Neuron (in vitro differentiated cells): Measurements from ENCODE around the gene FCHSD1.

Experiments
- H2AFZ ChIP-seq: one replicate; pipeline ENCODE4 v1.6.1; 2013; ENCODE audit warnings: low read depth, mild to moderate bottlenecking, inconsistent platforms, low read length, moderate library complexity
- H3K27me3 ChIP-seq: one replicate; pipeline ENCODE4 v1.6.1; 2013; ENCODE audit warnings: low read length; ENCODE audit not compliant: insufficient read depth
- H3K36me3 ChIP-seq: one replicate; pipeline ENCODE4 v1.6.1; 2013; ENCODE audit warnings: low read length; ENCODE audit not compliant: insufficient read depth
- H3K4me1 ChIP-seq: one replicate; pipeline ENCODE4 v1.6.1; 2013; ENCODE audit warnings: low read length; ENCODE audit not compliant: insufficient read depth
- H3K4me3 ChIP-seq: 2 replicates; pipeline ENCODE4 v1.5.1; 2013; ENCODE audit warnings: mild to moderate bottlenecking, low read length, moderate library complexity
- H3K9me3 ChIP-seq: one replicate; pipeline ENCODE4 v1.6.1; 2013; ENCODE audit warnings: low read length

The FCHSD1 gene

DNA sequence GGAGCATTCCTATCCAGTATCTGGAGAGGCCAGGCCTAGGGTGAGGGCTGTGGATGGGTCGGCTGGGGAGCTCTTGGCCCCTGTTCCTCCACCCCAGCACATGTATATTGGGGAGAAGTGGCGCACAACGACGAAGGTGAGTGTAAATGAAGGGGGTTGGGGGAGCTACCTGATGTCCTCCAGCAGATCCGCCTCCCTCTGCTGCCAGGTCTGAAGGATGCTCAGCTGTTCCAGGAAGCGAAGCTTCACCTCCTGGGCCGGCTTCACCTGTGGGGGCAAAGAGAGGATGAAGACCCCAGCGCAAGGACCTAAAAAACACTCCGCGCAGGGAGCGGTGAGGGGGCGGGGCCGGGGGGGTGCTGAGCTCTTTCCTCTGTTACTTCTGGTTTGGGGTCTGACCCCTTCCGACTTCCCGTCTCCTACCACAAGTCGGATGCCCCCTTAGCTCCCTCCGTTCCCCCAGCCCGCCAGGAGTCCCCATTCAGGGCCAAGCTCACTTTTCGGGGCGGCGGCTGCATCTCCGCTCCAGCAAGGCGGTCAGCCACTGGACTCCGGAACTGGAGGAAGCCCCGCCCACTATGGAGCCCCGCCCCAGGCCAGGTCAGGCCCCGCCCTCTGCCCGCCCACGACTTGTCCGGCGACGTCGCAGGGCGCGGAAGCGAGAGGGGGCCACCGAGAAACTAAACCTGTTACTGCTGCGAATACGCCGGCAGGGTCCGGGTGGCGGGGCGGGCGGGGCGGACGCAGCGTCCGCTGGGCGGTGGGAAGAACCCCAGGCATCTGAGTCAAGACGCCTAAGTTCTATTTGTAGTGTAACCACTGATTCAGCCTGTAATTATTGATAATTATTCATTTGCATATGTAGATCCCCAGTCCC lies at the start of gene FCHSD1:
TSS of gene FCHSD1 (minus strand) at position 568 of the 877 bp plus-strand sequence. CDS start at position 518, 50 bp downstream.
- H3K27me3 ChIP-seq: no peaks in the 10 kb centered on the region
- H2AFZ ChIP-seq: peak within 1 kb of the TSS; percentile 65
- H3K4me1 ChIP-seq: no peaks in the 10 kb centered on the region
- no peaks in the 10 kb centered on the region for H3K9me3 ChIP-seq
- peak within 1 kb of the TSS; percentile 61 for H3K4me3 ChIP-seq
- H3K36me3 ChIP-seq: peaks cover 2% of the 10 kb centered on the region

DNA sequence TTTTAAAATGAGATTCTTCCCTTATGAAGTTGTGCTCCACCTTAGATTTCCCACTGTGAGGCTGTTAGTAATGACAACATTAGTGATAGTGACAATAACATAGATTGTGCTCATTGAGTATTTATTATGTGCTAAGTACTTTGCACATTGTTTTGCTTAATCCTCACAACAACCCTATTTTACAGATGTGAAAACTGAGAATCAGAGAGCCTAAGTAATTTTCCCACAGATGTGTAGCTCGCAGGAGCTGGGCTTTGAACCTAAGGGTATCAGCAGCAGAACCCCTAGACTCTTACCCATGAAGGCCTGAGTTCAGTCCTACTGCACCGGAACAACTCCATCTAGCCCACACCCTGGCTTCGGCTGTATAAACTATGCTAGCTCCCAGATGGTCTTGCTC lies 46.4 kb upstream of the FCHSD1 start:
- H3K4me3 ChIP-seq: no peak overlapping the region
- H3K36me3 ChIP-seq: no peaks in the 10 kb centered on the region
- no peak overlapping the region for H2AFZ ChIP-seq
- peaks cover 44% of the 10 kb centered on the region for H3K27me3 ChIP-seq
- peaks cover 9% of the 10 kb centered on the region for H3K4me1 ChIP-seq
- no peaks in the 10 kb centered on the region for H3K9me3 ChIP-seq

DNA sequence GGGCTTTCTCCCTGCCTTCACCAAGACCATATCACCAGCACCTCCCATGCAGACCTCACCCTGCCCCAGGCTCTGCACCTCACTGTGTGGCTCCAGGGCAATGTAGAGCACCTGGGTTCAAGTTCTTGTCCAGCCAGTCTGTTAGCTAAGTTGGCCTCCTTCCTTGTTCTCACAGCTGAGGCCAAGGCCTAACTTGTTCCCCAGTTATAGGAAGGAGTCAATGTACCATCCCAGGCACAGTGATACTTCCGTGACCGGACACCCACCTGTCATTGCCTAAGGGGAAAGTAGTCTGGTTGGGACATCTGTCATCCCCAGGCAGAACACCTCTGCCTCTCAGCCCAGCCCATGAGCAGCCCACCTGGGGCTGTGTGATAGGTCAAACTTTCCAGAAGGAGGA lies 45.2 kb upstream of the FCHSD1 start:
- H3K27me3 ChIP-seq: peaks cover 44% of the 10 kb centered on the region
- H3K9me3 ChIP-seq: no peaks in the 10 kb centered on the region
- no peak overlapping the region for H3K4me3 ChIP-seq
- no peaks in the 10 kb centered on the region for H3K36me3 ChIP-seq
- H3K4me1 ChIP-seq: peaks cover 9% of the 10 kb centered on the region
- no peak overlapping the region for H2AFZ ChIP-seq

DNA sequence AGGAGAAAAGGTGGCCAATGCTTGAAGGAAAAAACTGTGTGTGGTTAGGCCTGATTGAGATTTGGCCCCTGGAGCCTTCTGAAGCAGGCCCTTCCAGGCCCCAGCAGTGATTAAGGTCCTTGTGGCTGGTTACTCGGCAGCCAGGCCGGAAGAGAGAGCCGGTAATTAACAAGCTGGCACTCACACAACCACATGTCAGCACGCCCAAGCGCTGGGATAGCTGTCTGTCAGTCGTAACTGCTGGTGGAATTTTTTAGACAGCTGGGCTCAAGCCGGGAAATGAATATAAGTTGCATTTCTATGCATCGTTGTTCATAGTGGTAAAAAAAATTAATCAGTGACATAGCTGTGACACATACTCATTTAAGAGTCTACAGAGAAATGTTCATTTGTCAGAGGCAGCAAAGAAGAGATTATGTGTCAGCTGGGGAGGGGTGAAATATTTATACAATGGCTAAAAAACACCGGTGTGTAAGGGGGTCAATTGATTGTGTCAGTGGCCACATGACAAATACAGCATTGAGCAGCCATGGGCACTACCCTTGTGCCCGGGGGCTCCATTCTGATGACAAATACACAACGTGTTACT lies 44.5 kb upstream of the FCHSD1 start:
- peaks cover 9% of the 10 kb centered on the region for H3K4me1 ChIP-seq
- H3K36me3 ChIP-seq: no peaks in the 10 kb centered on the region
- no peaks in the 10 kb centered on the region for H3K9me3 ChIP-seq
- H3K27me3 ChIP-seq: peaks cover 39% of the 10 kb centered on the region
- H2AFZ ChIP-seq: no peak overlapping the region
- H3K4me3 ChIP-seq: no peak overlapping the region

DNA sequence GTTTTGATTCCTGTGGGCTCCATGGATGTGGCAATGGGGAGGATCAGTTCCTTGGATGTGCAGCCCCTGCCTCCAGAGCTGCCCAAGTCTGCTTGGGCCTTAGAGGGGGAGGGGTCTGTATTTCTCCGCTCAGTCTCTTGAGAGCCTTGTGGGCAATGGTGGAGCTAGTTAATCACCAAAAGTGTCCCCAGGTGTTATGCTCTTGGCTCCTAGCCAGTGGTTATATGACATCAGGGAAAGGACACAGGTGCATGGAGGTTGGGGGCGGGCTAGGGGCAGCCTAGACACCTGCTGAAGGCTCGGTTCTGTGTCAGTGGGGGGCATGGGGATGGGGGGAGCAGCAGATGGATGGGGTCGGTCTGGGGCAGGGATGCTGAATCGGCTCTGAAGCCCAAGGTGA lies 43.3 kb upstream of the FCHSD1 start:
- Histone ChIP-seq H3K36me3 (no peaks in the 10 kb centered on the region), H3K4me3 (no peak overlapping the region), H3K9me3 (no peaks in the 10 kb centered on the region), H3K27me3 (peaks cover 34% of the 10 kb centered on the region), H3K4me1 (peaks cover 9% of the 10 kb centered on the region), H2AFZ (no peak overlapping the region)

DNA sequence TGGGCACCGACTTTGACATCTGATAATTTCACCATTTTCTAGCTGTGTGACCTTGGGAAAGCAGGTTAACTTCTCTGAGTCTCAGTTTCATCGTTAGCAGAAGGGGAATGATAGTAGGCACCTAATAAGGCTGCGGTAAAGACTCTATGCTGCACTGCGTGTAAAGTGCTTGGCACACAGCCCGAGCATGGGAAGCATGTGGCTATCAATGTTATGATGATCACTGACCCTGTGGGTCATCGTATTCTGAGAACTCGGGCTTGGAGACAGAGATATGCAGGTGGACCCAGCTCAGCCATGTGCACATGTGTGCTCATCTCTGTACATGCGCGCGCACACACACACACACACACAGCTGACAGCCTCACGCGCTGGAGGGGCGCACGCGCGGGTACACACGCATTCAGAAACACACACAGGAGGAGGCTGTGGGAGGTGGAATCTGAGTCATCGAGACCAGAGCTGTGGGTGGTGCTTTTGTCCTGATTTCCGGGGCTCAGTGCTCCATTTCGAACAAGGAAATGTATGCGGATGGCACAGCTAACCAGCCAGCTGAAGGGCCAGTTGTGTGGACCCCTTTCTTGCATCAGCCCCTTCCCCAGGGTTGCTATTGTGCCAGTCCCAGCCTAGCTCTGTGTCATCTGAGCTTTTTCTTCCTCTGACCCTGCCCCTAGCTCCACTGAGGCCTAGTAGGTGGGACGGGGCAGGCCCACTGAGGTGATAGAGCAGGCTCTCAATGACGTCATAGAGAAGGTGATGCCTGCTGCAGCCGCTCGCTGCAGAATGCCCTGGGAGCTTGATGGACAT lies 41.9 kb upstream of the FCHSD1 start:
- Histone ChIP-seq H3K9me3 (no peaks in the 10 kb centered on the region), H3K4me1 (peaks cover 9% of the 10 kb centered on the region), H3K4me3 (no peak overlapping the region), H3K36me3 (no peaks in the 10 kb centered on the region), H2AFZ (no peak overlapping the region), H3K27me3 (peaks cover 29% of the 10 kb centered on the region)

DNA sequence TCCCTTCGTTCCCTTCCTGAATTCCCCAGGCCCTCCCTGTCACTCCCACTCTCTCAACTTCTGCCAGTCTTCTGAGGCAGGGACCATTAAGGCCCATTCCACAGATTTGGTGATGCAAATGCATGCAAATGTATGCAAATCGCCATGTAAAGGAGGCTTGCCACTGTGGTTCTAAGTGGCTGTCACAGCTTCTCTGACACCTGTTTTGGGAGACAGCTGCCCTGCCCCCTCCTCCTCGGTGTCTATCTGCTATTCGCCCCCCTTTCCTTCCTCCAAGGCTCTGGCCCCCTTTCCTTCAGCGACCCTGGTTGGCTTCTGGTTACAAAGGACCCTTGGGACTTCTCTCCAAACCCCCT lies 41.3 kb upstream of the FCHSD1 start:
- peak overlapping the region; percentile 36 for H3K4me3 ChIP-seq
- H3K36me3 ChIP-seq: no peaks in the 10 kb centered on the region
- H3K9me3 ChIP-seq: no peaks in the 10 kb centered on the region
- H3K27me3 ChIP-seq: peaks cover 25% of the 10 kb centered on the region
- H3K4me1 ChIP-seq: peaks cover 9% of the 10 kb centered on the region
- no peak overlapping the region for H2AFZ ChIP-seq

DNA sequence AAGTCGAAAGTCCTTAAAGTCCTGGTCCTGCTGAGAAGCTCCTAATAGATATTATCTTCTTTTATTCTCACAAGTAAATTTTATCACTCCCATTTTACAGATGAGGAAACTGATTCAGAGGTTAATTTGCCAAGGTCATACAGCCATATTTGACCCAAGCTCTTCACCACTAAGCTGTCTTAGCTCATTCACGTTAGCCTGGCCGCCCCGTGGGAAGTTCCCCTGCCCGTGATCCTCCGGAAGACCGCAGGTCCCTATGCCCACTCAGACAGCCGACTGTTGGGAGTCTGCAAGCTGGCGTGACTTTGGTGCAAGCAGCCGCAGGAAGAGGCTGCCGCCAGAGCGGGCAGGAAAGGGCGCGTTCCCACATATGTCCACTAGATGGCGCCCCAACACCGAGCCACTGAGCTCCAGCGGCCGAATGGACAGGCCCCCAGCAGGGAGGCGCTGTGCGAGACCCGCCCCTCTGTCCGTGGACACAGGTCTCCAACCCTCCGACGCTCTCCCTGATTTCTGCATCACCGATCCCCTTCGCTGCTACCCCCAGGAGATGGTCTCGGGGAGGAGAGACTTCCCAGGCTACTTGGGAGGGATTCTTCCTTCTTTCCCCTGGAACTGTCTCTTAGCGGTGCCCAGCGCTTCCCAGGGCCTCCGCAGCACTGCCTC lies 40.8 kb upstream of the FCHSD1 start:
- Histone ChIP-seq H3K9me3 (no peaks in the 10 kb centered on the region), H3K4me1 (peaks cover 14% of the 10 kb centered on the region), H3K27me3 (peaks cover 20% of the 10 kb centered on the region), H2AFZ (no peak overlapping the region), H3K36me3 (no peaks in the 10 kb centered on the region), H3K4me3 (peak overlapping the region; percentile 36)

DNA sequence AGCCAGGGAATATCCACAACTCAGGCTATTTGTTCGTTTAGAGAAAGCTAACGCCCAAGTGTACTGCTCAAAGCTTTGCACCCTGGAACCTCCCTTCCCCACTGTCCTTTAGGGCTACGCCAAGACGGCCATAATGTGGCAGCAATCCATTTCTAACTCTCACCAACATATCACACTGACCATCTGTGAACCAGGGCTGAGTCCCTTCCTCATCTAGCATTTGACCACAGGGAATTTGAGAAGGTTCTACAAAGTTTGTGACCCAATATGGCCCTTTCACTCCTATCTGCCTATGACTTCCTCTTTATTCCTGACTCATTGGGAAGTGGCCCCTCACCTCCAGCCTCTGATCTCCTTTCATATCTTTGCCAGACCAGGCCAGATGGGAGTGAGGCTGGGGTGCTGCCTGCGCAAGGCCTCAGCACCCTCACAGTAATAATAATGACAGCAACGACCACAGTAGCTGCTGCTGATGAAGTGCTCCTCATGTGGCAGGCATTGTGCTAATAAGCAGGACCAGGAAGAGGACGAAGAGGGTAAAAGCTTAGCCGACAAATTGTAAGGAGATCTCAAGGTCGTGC lies 40.2 kb upstream of the FCHSD1 start:
- Histone ChIP-seq H3K4me3 (no peak overlapping the region), H3K36me3 (no peaks in the 10 kb centered on the region), H2AFZ (no peak overlapping the region), H3K4me1 (peaks cover 17% of the 10 kb centered on the region), H3K27me3 (peaks cover 14% of the 10 kb centered on the region), H3K9me3 (no peaks in the 10 kb centered on the region)

DNA sequence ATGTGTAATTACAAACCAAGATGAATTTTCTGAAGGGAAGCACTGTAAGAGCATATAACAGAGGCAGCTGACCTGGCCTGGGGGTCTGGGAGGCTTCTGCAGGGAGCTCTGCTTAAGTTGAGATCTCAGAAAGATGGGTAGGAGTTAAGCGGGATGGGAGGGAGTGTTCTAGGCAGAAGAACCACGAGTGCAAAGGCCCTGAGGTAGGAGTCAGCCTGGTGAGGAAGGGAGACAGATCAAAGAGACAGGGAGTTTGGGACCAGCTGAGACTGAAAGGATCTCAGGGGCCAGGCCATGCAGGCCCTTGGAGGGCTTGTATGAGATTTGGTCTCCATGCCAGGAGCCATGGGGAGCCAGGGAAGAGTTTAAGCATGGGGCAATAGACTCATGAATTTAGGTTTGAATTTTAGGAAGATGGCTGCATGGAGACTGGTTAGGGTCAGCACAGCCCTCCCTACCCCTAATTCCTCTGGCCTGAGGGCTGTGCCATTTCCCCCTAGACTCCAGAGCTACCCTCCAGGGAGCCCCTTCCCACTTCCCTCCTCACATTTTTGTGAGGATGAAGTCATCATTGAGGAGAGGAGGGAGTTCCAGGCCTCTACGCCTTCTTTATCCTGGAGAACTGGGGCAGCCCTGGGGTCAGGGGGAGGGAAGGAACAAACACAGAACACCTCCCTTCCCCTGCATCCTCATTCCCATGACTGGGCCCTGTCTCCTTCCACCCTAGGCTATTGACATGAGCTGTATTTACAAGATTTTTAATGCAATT lies 35.6 kb upstream of the FCHSD1 start:
- Histone ChIP-seq H3K4me3 (no peak overlapping the region), H3K36me3 (no peaks in the 10 kb centered on the region), H2AFZ (no peak overlapping the region), H3K27me3 (peaks cover 7% of the 10 kb centered on the region), H3K9me3 (no peaks in the 10 kb centered on the region), H3K4me1 (peaks cover 8% of the 10 kb centered on the region)

DNA sequence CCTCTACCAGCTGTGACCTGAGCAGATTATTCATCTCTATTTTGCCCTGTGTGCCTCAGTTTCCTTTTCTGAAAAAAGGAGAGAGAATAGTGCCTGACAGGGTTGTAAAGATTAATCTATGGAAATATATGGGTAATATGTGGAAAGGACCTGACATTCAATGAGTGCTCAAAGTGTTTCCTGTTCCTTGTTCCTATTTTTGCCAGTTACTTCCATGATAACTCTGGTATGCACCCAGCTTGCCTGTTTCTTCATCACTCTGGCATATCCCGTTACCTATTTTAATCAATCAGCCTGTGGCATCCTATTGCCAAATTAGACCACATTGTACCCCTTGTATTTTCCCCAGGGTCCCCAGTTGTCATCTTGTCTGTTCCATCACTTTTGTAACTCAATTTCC lies 34.4 kb upstream of the FCHSD1 start:
- peaks cover 17% of the 10 kb centered on the region for H3K4me1 ChIP-seq
- H3K27me3 ChIP-seq: peaks cover 4% of the 10 kb centered on the region
- H3K36me3 ChIP-seq: no peaks in the 10 kb centered on the region
- no peak overlapping the region for H3K4me3 ChIP-seq
- no peak overlapping the region for H2AFZ ChIP-seq
- H3K9me3 ChIP-seq: no peaks in the 10 kb centered on the region

DNA sequence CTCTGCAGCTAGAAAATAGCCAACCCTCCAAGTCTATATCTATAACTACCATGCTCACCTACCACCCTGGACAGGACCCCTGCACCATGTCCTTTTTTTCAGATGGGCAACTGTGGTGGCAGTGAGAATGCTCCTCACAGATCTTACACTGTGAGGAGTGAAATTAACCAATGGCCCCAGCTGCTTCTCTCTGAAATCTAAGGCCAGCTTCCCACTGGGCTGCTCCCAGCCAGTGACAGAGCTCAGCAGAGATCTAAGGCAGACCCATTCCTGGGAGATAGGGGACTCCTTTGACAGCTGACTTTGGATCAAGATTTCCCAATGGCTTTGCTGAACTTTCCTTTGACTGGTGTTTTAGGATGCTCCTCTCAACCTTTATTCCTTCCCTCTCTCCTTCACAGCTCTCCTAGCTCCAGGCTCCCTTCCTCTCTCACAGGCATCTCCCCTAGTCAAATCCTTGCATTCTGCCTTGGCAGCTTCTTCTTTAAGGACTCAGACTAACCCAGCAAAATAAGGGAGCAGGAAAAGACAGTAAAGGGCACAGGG lies 32.5 kb upstream of the FCHSD1 start:
- Histone ChIP-seq H2AFZ (no peak overlapping the region), H3K27me3 (no peaks in the 10 kb centered on the region), H3K9me3 (no peaks in the 10 kb centered on the region), H3K4me3 (no peak overlapping the region), H3K36me3 (no peaks in the 10 kb centered on the region), H3K4me1 (peaks cover 22% of the 10 kb centered on the region)
